Spinal cord (tissue), 10 donors: Measurements from ENCODE around the gene CD300LB. TPM values are rescaled to one million over a fixed set of nuclear protein-coding genes. Genes with fewer than 3 reads are reported as not detected.

Experiments
- DNase-seq, 6 donors: peaks; one replicate each; pipeline versions ENCODE4 v3.0.0 to v3.0.0-alpha.2; 2013 to 2015; ENCODE audit warnings: low spot score in 6 of 6, low read depth in 4 of 6
- H3K27ac ChIP-seq: one replicate; pipeline ENCODE4 v1.5.1; 2013; ENCODE audit warnings: low read depth, low read length, control low read depth
- H3K27me3 ChIP-seq: one replicate; pipeline ENCODE4 v1.6.1; 2013; ENCODE audit warnings: low read length; ENCODE audit not compliant: control insufficient read depth, insufficient read depth
- H3K36me3 ChIP-seq: one replicate; pipeline ENCODE4 v1.6.1; 2013; ENCODE audit warnings: low read length; ENCODE audit not compliant: control insufficient read depth, insufficient read depth
- H3K4me1 ChIP-seq: one replicate; pipeline ENCODE4 v1.6.1; 2013; ENCODE audit warnings: low read length; ENCODE audit not compliant: control insufficient read depth, insufficient read depth
- H3K4me3 ChIP-seq: one replicate; pipeline ENCODE4 v1.5.1; 2013; ENCODE audit warnings: low read depth, low read length, control low read depth
- H3K9me3 ChIP-seq: one replicate; pipeline ENCODE4 v1.6.1; 2013; ENCODE audit warnings: low read length; ENCODE audit not compliant: control insufficient read depth, insufficient read depth
- WGBS: methylation state at CpG from one replicate; pipeline ENCODE4 v1.1.5; 2013; ENCODE audit warnings: missing lambda C conversion rate; ENCODE audit not compliant: insufficient coverage; 5-methylcytosine and 5-hydroxymethylcytosine counted together
- polyA plus RNA-seq, 2 donors: library from polyadenylated mRNA; unstranded; fragments of 120-200 nt; gene quantifications; one replicate each; pipeline ENCODE4 v1.2.1, GENCODE V29; 2013; ENCODE audit not compliant: insufficient read length in 2 of 2
- total RNA-seq, 2 donors: library from RNA; depleted of rRNA in 1 of 2; stranded (reverse); fragments of 120-200 nt in 1 of 2; fragments of >200 nt in 1 of 2; gene quantifications; one replicate each; pipeline versions ENCODE4 v1.2.3 to v1.2.4, GENCODE V29; 2013 to 2014
- donor health status: healthy.

The CD300LB gene
- total and polyA plus RNA-seq, 4 donors, result 0.14 to 0.30 TPM; not detected in 2

- Histone ChIP-seq H3K4me3 (no peak overlapping the region), H3K4me1 (no peaks in the 10 kb centered on the region), H3K9me3 (peaks cover 4% of the 10 kb centered on the region), H3K36me3 (no peaks in the 10 kb centered on the region), H3K27ac (no peak overlapping the region), H3K27me3 (no peaks in the 10 kb centered on the region)
- 91% methylated on average over 3 of the region's 4 CpGs for WGBS
- no peak for DNase-seq
Measured at GRCh38 chr17:74472890-74473289, 58.4 kb downstream of the CD300LB start.

GRCh38 chr17:74471341-74471740, 59.9 kb downstream of the CD300LB start:
- Histone ChIP-seq H3K27me3 (peaks cover 13% of the 10 kb centered on the region), H3K27ac (no peak overlapping the region)

More at GRCh38 chr17:74471341-74471740, 59.9 kb downstream of the CD300LB start:
- Histone ChIP-seq H3K4me3 (no peak overlapping the region), H3K36me3 (no peaks in the 10 kb centered on the region), H3K4me1 (peaks cover 4% of the 10 kb centered on the region), H3K9me3 (peaks cover 4% of the 10 kb centered on the region)
- no peak for DNase-seq
- 85% methylated on average over 3 of the region's 3 CpGs for WGBS

Other genes starting within 250 kb of the CD300LB start
- gene KIF19, start 205.2 kb downstream of the CD300LB start, total RNA-seq, result 1 to 10 TPM; 1.8 to 2.7 TPM
- gene KIF19, start 205.2 kb downstream of the CD300LB start, polyA plus RNA-seq, result 1 to 10 TPM; 2.3 to 2.8 TPM
- gene BTBD17, start 169.6 kb downstream of the CD300LB start, total RNA-seq, result 10 to 100 TPM in 1 of 2 donors, 1 to 10 TPM in 1; 9.4 to 10.1 TPM
- 10 to 100 TPM; 25.2 to 31.0 TPM for gene BTBD17, start 169.6 kb downstream of the CD300LB start, polyA plus RNA-seq
- gene GPR142, start 164.0 kb downstream of the CD300LB start, total RNA-seq, result under 1 TPM; 0.22 to 0.59 TPM
- gene GPR142, start 164.0 kb downstream of the CD300LB start, polyA plus RNA-seq, result under 1 TPM; 0.43 to 0.86 TPM
- 10 to 100 TPM; 16.3 to 98.7 TPM for gene GPRC5C, start 99.4 kb downstream of the CD300LB start, total RNA-seq
- 10 to 100 TPM; 10.4 to 19.1 TPM for gene GPRC5C, start 99.4 kb downstream of the CD300LB start, polyA plus RNA-seq
- gene CD300A, start 64.8 kb downstream of the CD300LB start, total RNA-seq, result 1 to 10 TPM; 8.4 to 9.9 TPM
- gene CD300A, start 64.8 kb downstream of the CD300LB start, polyA plus RNA-seq, result 1 to 10 TPM; 6.7 to 8.2 TPM
- gene CD300C, start 14.6 kb upstream of the CD300LB start, total RNA-seq, result under 1 TPM; 0.55 to 0.69 TPM
- gene CD300C, start 14.6 kb upstream of the CD300LB start, polyA plus RNA-seq, result 1 to 10 TPM in 1 of 2 donors, under 1 TPM in 1; 1.00 to 1.1 TPM
- under 1 TPM in 1 of 2 donors, not detected in 1; 0.89 TPM for gene CD300H, start 36.0 kb upstream of the CD300LB start, total RNA-seq
- gene CD300H, start 36.0 kb upstream of the CD300LB start, polyA plus RNA-seq, result not detected
- not detected for gene CD300LD, start 60.8 kb upstream of the CD300LB start, total RNA-seq
- not detected for gene CD300LD, start 60.8 kb upstream of the CD300LB start, polyA plus RNA-seq
- under 1 TPM; 0.17 to 0.30 TPM for gene CD300E, start 92.3 kb upstream of the CD300LB start, total RNA-seq
- not detected for gene CD300E, start 92.3 kb upstream of the CD300LB start, polyA plus RNA-seq
- gene CD300LF, start 181.4 kb upstream of the CD300LB start, total RNA-seq, result 1 to 10 TPM in 1 of 2 donors, under 1 TPM in 1; 0.77 to 1.5 TPM
- gene CD300LF, start 181.4 kb upstream of the CD300LB start, polyA plus RNA-seq, result under 1 TPM; 0.53 to 0.87 TPM
- gene RAB37, start 205.8 kb upstream of the CD300LB start, total RNA-seq, result 1 to 10 TPM; 2.5 to 6.9 TPM
- gene RAB37, start 205.8 kb upstream of the CD300LB start, polyA plus RNA-seq, result 1 to 10 TPM; 4.2 to 4.5 TPM
- 10 to 100 TPM; 13.8 to 54.3 TPM for gene NHERF1, start 217.2 kb upstream of the CD300LB start, total RNA-seq
- gene NHERF1, start 217.2 kb upstream of the CD300LB start, polyA plus RNA-seq, result 10 to 100 TPM; 79.0 to 79.1 TPM
- 10 to 100 TPM; 19.4 to 32.1 TPM for gene NAT9, start 244.9 kb upstream of the CD300LB start, total RNA-seq
- 10 to 100 TPM; 42.8 to 52.1 TPM for gene NAT9, start 244.9 kb upstream of the CD300LB start, polyA plus RNA-seq